ENCODE results near the gene JPT1.
"Not testable (repeated sequence)": the region's sequence is repeated elsewhere in the genome, so short reads cannot be mapped to it uniquely, and the experiment has no call there.

JPT1 gene

DNA sequence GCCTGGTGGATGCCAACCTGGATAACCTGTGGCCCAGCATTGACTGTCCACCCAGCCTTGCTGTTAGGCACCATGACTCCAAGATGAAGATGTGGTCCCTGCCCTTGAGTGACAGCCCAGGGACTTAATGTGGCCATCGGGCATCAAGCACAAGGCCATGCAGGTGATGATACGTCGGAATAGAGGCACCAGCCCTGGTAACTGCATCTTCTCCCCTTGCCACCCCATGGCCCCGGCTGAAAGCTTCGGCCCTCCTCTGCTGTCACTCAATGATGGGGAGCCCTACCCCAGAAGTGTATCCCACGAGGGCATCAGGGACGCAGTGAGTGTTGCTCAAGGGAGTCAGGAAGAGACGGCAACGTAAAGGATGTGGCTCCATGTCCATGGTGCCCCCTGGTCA is 24.7 kb downstream of the JPT1 start:
- DNase-seq: no peak

- DNase-seq: no peak
Measured at GRCh38 chr17:75128694-75129505, 25.4 kb downstream of the JPT1 start.

GRCh38 chr17:75127936-75128335 is 26.4 kb downstream of the JPT1 start:
- not testable (repeated sequence) for DNase-seq

- no peak for DNase-seq
Measured at GRCh38 chr17:75126954-75127353, 27.4 kb downstream of the JPT1 start.

DNA sequence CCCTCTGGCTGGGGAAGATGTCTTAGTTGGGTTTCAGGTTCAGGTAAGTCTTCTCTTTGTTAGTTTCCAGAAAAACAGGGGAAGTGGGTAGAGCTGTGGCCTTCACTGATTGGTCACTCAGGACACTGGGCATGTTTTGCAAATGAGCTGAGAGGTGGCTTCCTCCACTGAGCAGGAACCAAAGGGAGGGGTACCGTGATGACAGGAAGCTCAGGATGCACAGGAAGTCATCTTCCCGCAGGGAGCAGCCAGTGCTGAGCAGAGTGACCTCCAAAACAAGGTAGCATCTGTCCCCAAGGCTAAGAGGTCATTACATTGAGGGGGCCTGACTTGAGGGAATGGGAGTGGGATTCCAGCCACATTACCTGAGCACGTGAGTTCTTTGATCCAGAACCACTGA is 28.3 kb downstream of the JPT1 start:
- DNase-seq: no peak

GRCh38 chr17:75124819-75125162 is 29.5 kb downstream of the JPT1 start:
- no peak for DNase-seq

GRCh38 chr17:75124041-75124818 is 30.1 kb downstream of the JPT1 start:
- DNase-seq: no peak

DNA sequence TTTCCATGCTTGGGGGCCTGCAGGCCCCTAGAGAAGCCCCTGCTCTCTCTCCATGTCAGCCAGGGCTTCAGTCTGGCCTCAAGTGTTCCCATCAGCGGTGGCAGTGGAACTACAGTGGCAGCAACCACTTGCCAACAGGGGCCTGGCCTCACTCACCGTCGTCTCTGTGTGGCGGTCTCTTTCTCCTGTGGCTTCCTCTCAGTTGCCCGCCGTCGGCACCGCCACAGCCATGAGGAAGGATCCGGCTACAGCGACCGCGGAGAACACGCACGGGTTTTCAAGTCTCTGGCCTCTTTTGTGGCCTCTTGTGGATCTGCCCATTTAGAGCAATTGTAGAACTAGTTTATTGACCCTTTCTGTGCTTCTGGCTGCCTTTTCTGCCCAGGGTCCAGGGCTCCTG is 36.0 kb downstream of the JPT1 start:
- no peak for DNase-seq

GRCh38 chr17:75116737-75117136 is 37.6 kb downstream of the JPT1 start:
- no peak for DNase-seq

DNA sequence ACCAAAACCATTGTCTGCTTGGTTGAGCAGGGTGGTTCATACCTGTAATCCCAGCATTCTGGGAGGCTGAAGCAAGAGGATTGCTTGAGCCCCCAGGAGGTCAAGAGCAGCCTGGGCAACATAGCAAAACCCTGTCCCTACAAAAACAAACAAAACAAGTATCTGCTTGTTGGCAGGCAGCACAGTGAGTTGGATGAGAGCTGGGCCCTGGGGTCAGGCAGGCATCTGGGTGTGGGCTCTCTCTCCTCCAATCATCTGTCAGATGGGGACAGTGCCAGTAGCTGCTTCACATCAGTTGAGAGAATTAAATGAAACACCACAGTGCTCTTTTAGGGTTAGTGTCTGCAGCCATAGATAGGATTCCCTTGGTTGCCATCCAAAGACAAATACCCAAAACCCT is 38.8 kb downstream of the JPT1 start:
- DNase-seq: no peak

DNA sequence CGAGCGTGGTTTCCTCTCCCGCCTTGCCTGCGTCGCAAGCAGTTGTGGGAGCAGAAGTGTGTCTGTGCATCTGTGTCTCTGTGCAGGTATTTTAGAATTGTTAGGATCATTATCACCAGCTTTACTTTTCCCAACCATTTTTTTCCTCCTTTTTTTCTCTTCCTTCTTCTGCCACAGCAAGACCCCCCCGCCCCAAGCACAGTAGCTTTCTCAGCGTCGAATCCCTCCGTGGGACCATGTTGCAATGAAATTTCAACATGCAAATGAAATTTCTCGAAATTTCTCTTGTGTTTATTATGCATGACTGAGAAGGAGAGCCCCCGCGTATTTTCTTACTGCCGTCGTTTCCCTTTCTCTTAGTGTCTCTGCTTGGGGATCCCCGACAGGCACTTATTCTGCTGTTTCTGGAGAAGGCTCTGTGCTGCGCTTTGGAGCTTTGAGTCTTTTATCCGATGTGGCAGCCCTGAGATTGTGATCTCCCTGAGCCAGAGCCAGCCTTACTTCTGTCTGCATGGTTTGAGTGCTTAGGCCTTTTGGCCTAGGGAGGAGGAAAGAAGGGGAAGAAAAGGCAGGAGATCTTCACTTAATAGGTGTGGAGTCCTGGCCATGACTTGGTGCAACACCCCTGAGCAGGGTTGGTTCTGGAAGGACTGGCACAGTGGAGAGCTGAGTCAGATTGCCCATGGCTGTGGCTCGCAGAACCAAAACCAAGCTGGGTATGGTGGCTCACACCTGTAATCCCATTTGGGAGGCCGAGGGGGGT is 39.6 kb downstream of the JPT1 start:
- no peak for DNase-seq

- DNase-seq: peak; percentile 92
Measured at GRCh38 chr17:75113798-75114551, 40.3 kb downstream of the JPT1 start.

DNA sequence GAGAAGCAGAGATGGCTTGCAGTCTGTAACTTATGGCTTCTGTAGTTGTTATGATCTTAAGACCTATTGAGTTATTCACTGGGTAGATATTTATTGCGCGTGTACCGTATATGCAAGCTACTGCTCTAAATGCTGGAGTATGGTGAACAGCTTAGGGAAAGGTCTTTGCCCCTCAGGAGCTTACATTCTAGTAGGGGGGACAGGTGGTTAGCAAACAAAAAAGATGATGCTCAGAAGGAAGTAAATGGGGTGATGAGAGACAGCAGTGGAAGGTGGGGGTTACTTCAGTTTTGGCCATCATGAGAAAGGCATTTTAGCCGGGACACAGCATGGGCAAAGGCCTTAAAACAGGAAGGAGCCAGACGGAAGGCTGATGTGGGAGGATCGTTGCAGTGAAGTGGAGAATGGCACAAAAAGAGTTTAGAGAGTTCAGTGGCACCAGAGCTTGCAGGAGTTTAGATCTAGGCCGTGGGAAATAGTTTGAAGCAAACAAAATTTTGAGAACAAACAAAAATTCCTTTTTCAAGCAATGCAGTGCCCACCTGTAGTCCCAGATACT is 42.5 kb downstream of the JPT1 start:
- no peak for DNase-seq

- DNase-seq: peak; percentile 31
Measured at GRCh38 chr17:75110234-75110937, 43.9 kb downstream of the JPT1 start.

GRCh38 chr17:75109407-75110233 is 44.7 kb downstream of the JPT1 start, which contains the start of gene ARMC7:
Gene ARMC7, plus strand, starts transcription at chr17:75109969. Its CDS starts 320 bp downstream, at chr17:75110289.
- peak; percentile 93 for DNase-seq

DNA sequence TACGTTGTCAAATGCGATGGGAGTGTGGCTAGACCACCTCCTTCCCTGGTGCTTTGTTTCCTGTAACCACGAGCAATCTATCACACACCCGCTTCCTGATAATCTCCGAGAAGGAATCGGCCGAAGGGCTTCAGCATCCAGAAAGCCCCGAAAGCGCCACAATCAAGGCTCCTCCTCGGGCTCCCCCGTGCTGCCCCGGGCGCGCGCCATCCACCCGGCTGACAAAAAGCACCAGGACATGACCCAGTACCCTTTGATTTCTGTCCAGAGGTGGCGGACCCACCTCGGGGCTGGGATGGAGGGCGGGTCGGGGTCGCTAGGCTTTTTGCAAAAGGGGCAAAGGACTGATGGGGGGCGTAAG is 45.3 kb downstream of the JPT1 start:
- DNase-seq: no peak

GRCh38 chr17:75108193-75108592 is 46.1 kb downstream of the JPT1 start:
- DNase-seq: no peak

DNA sequence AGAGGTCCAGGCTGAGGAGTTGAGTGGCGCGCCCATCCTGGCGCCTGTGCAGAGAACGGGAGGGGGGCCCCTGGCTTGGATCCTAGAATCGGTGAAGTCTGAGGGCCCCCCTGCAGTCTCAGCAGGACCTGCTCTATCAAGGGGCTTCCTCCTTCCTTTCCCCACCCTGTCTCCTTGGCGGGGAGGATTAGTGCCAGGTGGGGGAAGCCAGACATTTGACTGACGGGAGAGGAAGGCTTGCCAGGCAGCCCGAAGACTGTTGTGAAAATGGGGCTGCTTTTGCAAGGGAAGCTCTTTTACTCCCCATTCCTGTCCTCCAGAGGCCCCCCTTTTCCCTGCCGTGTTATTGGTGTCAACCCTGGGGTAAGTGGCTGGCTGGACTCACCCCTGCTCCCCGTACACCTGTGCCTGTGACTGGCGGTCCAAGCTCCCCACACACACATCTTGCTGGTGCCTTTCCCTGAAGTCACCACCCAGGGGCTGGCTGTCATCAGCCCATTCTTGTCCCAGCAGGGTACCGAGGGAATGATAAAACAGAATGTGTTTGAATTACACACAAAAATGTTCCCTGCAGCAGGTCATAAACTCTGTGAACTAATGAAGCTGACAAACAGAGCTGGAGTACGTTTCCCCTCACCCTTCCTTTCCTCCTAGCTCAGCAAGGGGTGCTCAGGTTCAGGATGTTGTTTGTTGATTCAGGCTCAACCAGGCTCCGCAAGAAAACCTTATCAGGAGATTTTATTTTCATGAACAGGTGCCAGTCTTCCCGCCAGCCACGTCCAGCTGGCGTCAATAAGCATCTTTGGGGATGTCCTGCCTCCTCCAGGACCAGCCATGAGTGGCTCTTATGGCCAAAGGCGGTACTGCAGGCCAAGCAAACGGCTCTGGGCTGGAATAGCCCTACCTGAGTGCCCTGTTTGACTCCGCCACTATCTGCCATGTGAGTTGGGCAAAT is 48.9 kb downstream of the JPT1 start:
- DNase-seq: peak; percentile 45
